Thoracic aorta (tissue), 2 donors: ENCODE results near the gene FNIP2. TPM values are rescaled to one million over a fixed set of nuclear protein-coding genes. Genes with fewer than 3 reads are reported as not detected.

Source experiments
- ATAC-seq: fragments of 150-250 bp; one replicate; pipeline ENCODE4 v1.8.0; 2017; ENCODE audit warnings: low read depth; ENCODE audit not compliant: insufficient number of reproducible peaks, low FRiP score
- DNase-seq: peaks from one replicate; pipeline ENCODE4 v3.0.0-alpha.2; 2020; ENCODE audit warnings: low spot score
- H3K27ac ChIP-seq, 2 donors: fragments of 200-600 bp; sonication (generic); 1 replicate in 1 of 2; 2 replicates in 1 of 2; pipeline ENCODE4 v1.5.1; 2016; ENCODE audit warnings: mild to moderate bottlenecking in 2 of 2, moderate library complexity in 2 of 2
- H3K27me3 ChIP-seq: fragments of 200-600 bp; sonication (generic); replicated peaks from 2 replicates; pipeline ENCODE4 v1.6.0; 2016; ENCODE audit warnings: mild to moderate bottlenecking; ENCODE audit not compliant: insufficient read depth
- H3K36me3 ChIP-seq: fragments of 200-600 bp; sonication (generic); one replicate; pipeline ENCODE4 v1.5.1; 2016
- H3K4me1 ChIP-seq, 2 donors: fragments of 200-600 bp; sonication (generic); 1 replicate in 1 of 2; 2 replicates in 1 of 2; pipeline versions ENCODE4 v1.5.1 to v1.6.0; 2016; ENCODE audit warnings: low read depth in 2 of 2, mild to moderate bottlenecking in 1 of 2; ENCODE audit not compliant: control insufficient read depth in 1 of 2
- H3K4me3 ChIP-seq: fragments of 200-600 bp; sonication (generic); 2 replicates; pipeline ENCODE4 v1.5.1; 2016; ENCODE audit warnings: mild to moderate bottlenecking
- H3K9me3 ChIP-seq: fragments of 200-600 bp; sonication (generic); 2 replicates; pipeline ENCODE4 v1.5.1; 2016
- CTCF ChIP-seq: fragments of 200-600 bp; sonication (generic); IDR thresholded peaks from one replicate; pipeline ENCODE4 v1.5.1; 2019; ENCODE audit warnings: antibody characterized with exemption
- total RNA-seq, 2 donors: library from RNA; depleted of rRNA; stranded (reverse); fragments of >200 nt; gene quantifications; one replicate each; pipeline versions ENCODE4 v1.1.0 to v1.2.3, GENCODE V29; 2016

Gene FNIP2
- total RNA-seq, result 100 to 1,000 TPM in 1 of 2 donors, 10 to 100 TPM in 1; 47.9 to 121 TPM

- Histone ChIP-seq H3K9me3 (no peaks in the 10 kb centered on the region), H3K4me1 (peaks cover 13 to 50% of the 10 kb centered on the region in 2 donors), H3K27ac (peak within 1 kb of the TSS; percentile 89 to 90), H3K36me3 (no peaks in the 10 kb centered on the region), H3K4me3 (peak within 1 kb of the TSS; percentile 81), H3K27me3 (no peaks in the 10 kb centered on the region)
- peak; percentile 15 for DNase-seq
- peak; percentile 73 for ATAC-seq
- TF ChIP-seq CTCF, result no peak
Measured at GRCh38 chr4:158768555-158769174, at the start of gene FNIP2. FNIP2 (plus strand) TSS chr4:158769026; CDS start chr4:158769213, 187 bp downstream.

GRCh38 chr4:158721680-158722079 is 47.1 kb upstream of the FNIP2 start:
- peaks cover 10% of the 10 kb centered on the region in 2 donors for H3K4me1 ChIP-seq
- no peak for ATAC-seq
- no peak for TF ChIP-seq CTCF

GRCh38 chr4:158722291-158722916 is 46.4 kb upstream of the FNIP2 start:
- TF ChIP-seq CTCF, result no peak
- Histone ChIP-seq H3K9me3 (no peaks in the 10 kb centered on the region), H3K27me3 (no peaks in the 10 kb centered on the region), H3K27ac (peak overlapping the region; percentile 85 to 86), H3K36me3 (peaks cover 16% of the 10 kb centered on the region), H3K4me1 (peaks cover 10% of the 10 kb centered on the region in 2 donors), H3K4me3 (peak overlapping the region; percentile 97)
- ATAC-seq, result peak; percentile 46
- DNase-seq, result no peak

More at GRCh38 chr4:158721680-158722079, 47.1 kb upstream of the FNIP2 start:
- peak overlapping the region; percentile 97 for H3K4me3 ChIP-seq
- no peaks in the 10 kb centered on the region for H3K27me3 ChIP-seq
- no peak overlapping the region for H3K27ac ChIP-seq
- no peaks in the 10 kb centered on the region for H3K9me3 ChIP-seq
- H3K36me3 ChIP-seq, result peaks cover 20% of the 10 kb centered on the region
- DNase-seq, result no peak

- Histone ChIP-seq H3K27me3 (no peaks in the 10 kb centered on the region), H3K9me3 (no peaks in the 10 kb centered on the region), H3K27ac (peak within 1 kb of the TSS; percentile 85 to 86), H3K4me3 (peak within 1 kb of the TSS; percentile 97), H3K4me1 (peaks cover 10% of the 10 kb centered on the region in 2 donors), H3K36me3 (peaks cover 9% of the 10 kb centered on the region)
- peak; percentile 88 for ATAC-seq
- no peak for TF ChIP-seq CTCF
- peak; percentile 18 for DNase-seq
Measured at GRCh38 chr4:158722917-158723793, 45.7 kb upstream of the FNIP2 start, which contains the start of gene PPID. PPID (minus strand) TSS chr4:158723396; CDS start chr4:158723288, 108 bp downstream.

- Histone ChIP-seq H3K27ac (no peak overlapping the region), H3K9me3 (no peaks in the 10 kb centered on the region), H3K36me3 (peaks cover 4% of the 10 kb centered on the region), H3K27me3 (no peaks in the 10 kb centered on the region), H3K4me1 (peaks cover 10% of the 10 kb centered on the region in 2 donors), H3K4me3 (no peak overlapping the region)
- no peak for DNase-seq
- no peak for TF ChIP-seq CTCF
- ATAC-seq, result no peak
Measured at GRCh38 chr4:158724637-158725036, 44.2 kb upstream of the FNIP2 start.
